HL-60 (cell line): Measurements from ENCODE around the gene VWDE.
"Not testable (repeated sequence)": the region's sequence is repeated elsewhere in the genome, so short reads cannot be mapped to it uniquely, and the experiment has no call there.

Source experiments
- GABPA ChIP-seq: IDR thresholded peaks from 2 replicates; pipeline ENCODE4 v1.6.1; 2012; ENCODE audit warnings: low read depth
- POLR2AphosphoS5 ChIP-seq: IDR thresholded peaks from 2 replicates; pipeline ENCODE4 v1.6.1; 2012; ENCODE audit warnings: low read depth
- SPI1 ChIP-seq: IDR thresholded peaks from 2 replicates; pipeline ENCODE4 v1.6.1; 2012; ENCODE audit warnings: low read depth, mild to moderate bottlenecking, borderline replicate concordance
- TF ChIP-seq, protein P1 (sequence below): IDR thresholded peaks from one replicate; pipeline ENCODE4 v1.5.1; 2011; ENCODE audit warnings: low read length, control low read depth, inconsistent platforms; ENCODE audit not compliant: insufficient read depth
- TF ChIP-seq, protein P2 (sequence below): IDR thresholded peaks from 2 replicates; pipeline ENCODE4 v1.6.1; 2012; ENCODE audit warnings: low read depth; ENCODE audit not compliant: insufficient replicate concordance

DNA sequence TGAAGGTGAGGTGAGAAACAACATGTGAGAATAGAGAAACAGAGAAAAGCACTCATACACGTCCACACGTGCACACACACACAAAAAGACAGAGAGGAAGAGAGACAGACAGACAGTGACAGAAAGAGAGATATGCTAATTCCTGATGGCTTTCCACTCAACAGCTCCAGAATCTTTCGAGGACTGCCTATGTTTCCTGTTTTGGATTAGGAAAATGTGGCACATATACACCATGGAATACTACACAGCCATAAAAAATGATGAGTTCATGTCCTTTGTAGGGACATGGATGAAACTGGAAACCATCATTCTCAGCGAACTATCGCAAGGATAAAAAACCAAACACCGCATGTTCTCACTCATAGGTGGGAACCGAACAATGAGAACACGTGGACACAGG lies 4.0 kb upstream of the VWDE start:
- TF ChIP-seq, protein P1, sequence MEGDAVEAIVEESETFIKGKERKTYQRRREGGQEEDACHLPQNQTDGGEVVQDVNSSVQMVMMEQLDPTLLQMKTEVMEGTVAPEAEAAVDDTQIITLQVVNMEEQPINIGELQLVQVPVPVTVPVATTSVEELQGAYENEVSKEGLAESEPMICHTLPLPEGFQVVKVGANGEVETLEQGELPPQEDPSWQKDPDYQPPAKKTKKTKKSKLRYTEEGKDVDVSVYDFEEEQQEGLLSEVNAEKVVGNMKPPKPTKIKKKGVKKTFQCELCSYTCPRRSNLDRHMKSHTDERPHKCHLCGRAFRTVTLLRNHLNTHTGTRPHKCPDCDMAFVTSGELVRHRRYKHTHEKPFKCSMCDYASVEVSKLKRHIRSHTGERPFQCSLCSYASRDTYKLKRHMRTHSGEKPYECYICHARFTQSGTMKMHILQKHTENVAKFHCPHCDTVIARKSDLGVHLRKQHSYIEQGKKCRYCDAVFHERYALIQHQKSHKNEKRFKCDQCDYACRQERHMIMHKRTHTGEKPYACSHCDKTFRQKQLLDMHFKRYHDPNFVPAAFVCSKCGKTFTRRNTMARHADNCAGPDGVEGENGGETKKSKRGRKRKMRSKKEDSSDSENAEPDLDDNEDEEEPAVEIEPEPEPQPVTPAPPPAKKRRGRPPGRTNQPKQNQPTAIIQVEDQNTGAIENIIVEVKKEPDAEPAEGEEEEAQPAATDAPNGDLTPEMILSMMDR: not testable (repeated sequence)
- not testable (repeated sequence) for TF ChIP-seq POLR2AphosphoS5, GABPA, SPI1
- TF ChIP-seq, protein P2, sequence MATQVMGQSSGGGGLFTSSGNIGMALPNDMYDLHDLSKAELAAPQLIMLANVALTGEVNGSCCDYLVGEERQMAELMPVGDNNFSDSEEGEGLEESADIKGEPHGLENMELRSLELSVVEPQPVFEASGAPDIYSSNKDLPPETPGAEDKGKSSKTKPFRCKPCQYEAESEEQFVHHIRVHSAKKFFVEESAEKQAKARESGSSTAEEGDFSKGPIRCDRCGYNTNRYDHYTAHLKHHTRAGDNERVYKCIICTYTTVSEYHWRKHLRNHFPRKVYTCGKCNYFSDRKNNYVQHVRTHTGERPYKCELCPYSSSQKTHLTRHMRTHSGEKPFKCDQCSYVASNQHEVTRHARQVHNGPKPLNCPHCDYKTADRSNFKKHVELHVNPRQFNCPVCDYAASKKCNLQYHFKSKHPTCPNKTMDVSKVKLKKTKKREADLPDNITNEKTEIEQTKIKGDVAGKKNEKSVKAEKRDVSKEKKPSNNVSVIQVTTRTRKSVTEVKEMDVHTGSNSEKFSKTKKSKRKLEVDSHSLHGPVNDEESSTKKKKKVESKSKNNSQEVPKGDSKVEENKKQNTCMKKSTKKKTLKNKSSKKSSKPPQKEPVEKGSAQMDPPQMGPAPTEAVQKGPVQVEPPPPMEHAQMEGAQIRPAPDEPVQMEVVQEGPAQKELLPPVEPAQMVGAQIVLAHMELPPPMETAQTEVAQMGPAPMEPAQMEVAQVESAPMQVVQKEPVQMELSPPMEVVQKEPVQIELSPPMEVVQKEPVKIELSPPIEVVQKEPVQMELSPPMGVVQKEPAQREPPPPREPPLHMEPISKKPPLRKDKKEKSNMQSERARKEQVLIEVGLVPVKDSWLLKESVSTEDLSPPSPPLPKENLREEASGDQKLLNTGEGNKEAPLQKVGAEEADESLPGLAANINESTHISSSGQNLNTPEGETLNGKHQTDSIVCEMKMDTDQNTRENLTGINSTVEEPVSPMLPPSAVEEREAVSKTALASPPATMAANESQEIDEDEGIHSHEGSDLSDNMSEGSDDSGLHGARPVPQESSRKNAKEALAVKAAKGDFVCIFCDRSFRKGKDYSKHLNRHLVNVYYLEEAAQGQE: not testable (repeated sequence)
